Transverse colon (tissue), 4 donors: Measurements from ENCODE around the gene ITPR2.

Experiments
- CTCF ChIP-seq, 5 experiments: fragments of 200-600 bp in 3 of 5; fragments of 450-650 bp in 2 of 5; sonication (generic) in 3 of 5; IDR thresholded peaks; 1 replicate in 2 of 5; 2 replicates in 3 of 5; pipeline ENCODE4 v1.5.1; 2016 to 2017; ENCODE audit warnings: antibody characterized with exemption in 5 of 5, inconsistent platforms in 3 of 5, mild to moderate bottlenecking in 2 of 5, moderate library complexity in 1 of 5
- EP300 ChIP-seq: sonication (generic); formaldehyde crosslinking; IDR thresholded peaks from one replicate; pipeline ENCODE4 v1.6.1; 2017; ENCODE audit warnings: antibody characterized with exemption, low read depth
- POLR2A ChIP-seq: fragments of 450-650 bp; IDR thresholded peaks from one replicate; pipeline ENCODE4 v1.6.1; 2016; ENCODE audit warnings: antibody characterized with exemption, mild to moderate bottlenecking, moderate library complexity
- POLR2AphosphoS5 ChIP-seq, 3 donors: sonication (generic); formaldehyde crosslinking; IDR thresholded peaks; one replicate each; pipeline ENCODE4 v1.6.1; 2016; ENCODE audit warnings: antibody characterized with exemption in 3 of 3

DNA sequence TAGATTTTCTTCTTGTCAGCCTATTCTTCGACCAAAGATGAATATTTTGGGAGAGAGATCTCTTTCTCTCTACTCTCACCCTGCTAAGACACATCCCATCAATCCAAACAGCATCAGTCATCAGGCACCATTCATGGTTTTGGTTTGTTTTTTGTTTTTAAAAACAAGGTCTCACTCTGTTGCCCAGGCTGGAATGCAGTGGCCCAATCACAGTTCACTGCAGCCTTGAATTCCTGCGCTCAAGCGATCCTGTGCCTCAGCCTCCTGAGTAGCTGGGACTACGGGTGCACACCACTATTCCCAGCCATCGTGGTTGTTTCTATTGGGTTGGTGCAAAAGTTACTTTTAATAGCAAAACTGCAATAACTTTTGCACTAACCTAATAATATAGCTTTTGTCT lies 14.4 kb upstream of the ITPR2 start:
- TF ChIP-seq CTCF (IDR thresholded peaks at IDR 0.05) (no peak), POLR2A (no peak), POLR2AphosphoS5 (IDR thresholded peaks at IDR 0.05) (no peak), EP300 (no peak)
